Stimulated activated CD8-positive, alpha-beta memory T cell treated with anti-CD3 and anti-CD28 coated beads, Interleukin-4, amount 100 ng/mL, for 1 hour (primary cell): ENCODE data around the gene HSD3B2.

Source experiments
- DNase-seq, 2 donors: peaks; one replicate each; pipeline ENCODE4 v3.0.0-alpha.2; 2020; ENCODE audit warnings: low read depth in 2 of 2, low spot score in 1 of 2

The HSD3B2 gene

GRCh38 chr1:119396982-119397381 is 18.0 kb upstream of the HSD3B2 start:
- no peak for DNase-seq

- no peak for DNase-seq
Measured at GRCh38 chr1:119397986-119398385, 17.0 kb upstream of the HSD3B2 start.

DNA sequence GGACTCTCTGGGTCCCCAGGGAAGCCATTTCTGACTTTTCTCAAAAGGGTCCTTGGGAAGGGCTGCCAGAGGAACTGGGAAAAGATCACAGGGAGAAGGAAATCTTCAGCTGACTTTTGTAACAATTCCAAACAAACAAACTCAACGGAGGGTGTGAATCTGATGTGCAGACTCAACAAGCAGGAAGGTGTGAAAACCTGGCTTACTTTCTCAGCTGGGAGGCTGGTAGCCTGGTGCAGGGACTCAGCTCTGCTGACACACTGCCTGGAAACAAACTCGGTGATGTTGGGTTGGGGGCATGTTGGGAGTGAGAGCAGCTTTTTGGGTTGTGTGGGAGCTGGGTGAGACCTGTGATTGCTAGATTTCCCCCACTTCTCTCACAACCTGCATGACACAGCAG is 10.2 kb upstream of the HSD3B2 start:
- DNase-seq, result no peak

DNA sequence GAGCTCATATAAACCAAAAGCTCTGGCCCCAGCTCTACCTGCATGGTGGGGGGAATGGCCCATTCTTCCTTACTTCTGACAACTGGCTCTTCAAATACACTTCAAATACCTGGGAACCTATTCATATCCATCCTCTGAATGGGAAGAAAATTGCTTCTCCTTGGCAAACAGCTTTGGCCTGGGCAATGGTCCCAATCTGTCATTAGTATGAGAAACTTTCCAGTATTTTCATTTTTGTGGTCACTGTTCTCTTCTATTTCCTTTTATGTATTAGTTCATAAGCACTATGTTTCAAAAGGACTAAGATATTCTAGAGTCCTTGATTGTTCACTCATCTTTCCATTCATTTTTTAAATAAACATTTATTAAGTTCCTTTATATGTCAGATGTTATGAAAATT is 5.2 kb upstream of the HSD3B2 start:
- no peak for DNase-seq

- DNase-seq, result no peak
Measured at GRCh38 chr1:119410961-119411360, 4.0 kb upstream of the HSD3B2 start.

- no peak for DNase-seq
Measured at GRCh38 chr1:119416006-119416640, 1.2 kb downstream of the HSD3B2 start.

GRCh38 chr1:119419109-119419508 is 4.2 kb downstream of the HSD3B2 start:
- no peak for DNase-seq

DNA sequence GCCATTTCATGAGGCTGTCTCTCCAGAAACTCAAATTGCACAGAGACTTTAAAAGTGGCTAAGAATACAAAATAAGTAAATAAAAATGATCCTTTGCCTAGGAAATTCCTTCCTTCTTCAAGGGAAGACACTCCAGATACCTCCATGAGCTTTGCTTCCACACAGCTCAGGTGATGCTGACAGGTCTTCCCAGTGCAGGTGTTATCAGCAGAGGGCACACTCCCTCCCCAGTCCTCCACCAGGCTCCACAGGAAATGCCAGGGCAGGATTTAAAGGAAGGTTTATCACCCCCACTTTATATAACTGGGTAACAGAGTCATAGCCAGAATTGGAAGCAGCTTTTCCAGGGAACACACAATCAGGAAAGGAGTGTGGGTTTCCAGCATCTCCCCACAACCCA is 5.7 kb downstream of the HSD3B2 start:
- no peak for DNase-seq

- no peak for DNase-seq
Measured at GRCh38 chr1:119422631-119423030, 7.7 kb downstream of the HSD3B2 start.

DNA sequence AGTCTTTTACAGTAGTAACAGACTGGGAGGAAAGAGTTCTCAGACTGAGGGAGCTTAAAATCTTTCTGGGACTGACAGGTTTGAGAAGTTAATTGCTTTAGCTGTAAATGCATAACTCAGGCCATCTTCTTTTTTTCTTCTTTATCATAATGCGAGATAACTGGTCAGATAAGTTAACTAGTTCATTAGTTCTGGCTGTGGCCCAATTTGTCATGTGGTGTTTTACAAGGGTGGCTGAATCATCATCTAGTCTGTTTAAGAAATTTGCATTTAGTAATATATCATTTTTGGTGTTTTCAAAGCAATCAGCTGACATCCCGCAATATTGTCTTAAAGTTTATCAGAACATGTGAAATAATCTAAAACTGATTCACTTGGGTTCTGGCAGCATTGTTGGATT is 14.0 kb downstream of the HSD3B2 start:
- DNase-seq, result no peak

GRCh38 chr1:119429687-119430086 is 14.7 kb downstream of the HSD3B2 start:
- no peak for DNase-seq

- no peak for DNase-seq
Measured at GRCh38 chr1:119430486-119430885, 15.5 kb downstream of the HSD3B2 start.

DNA sequence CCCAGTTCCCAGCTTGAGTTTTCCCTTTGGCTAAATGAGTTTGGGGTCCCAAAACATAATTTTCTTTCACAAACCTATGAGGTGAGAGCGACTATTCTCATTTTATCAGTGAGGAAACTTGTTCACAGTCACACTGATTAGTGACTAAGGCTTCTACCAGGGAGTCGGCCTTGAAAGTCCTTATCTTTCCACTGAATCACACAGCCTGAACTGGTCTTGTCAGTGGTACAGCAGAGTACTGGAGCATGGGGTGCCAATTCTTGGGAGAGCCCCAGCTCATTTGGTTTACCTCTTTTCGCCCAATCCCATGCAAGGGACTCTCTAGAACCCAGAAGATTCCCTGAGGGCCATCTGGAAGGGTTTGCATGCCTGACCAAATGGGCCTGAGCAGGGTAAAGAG is 16.9 kb downstream of the HSD3B2 start:
- DNase-seq, result no peak

DNA sequence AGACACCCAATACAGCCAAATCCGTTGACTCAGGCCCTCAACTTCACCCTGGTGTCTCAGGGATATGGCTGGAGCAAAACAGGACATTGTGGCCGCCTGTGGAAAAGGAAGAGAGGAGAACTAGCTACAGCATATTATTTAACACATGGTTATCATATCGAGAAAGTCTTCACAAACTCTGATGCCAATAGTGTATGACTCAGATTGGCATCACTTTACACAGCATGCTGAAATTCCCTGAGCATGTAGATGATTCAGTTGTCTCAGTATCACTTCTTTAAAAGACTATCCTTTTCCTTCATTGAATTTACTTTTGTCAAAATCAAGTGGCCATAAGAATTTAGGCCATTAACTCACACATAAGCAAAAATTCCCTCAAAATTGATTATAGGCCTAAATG is 20.1 kb downstream of the HSD3B2 start:
- no peak for DNase-seq

DNA sequence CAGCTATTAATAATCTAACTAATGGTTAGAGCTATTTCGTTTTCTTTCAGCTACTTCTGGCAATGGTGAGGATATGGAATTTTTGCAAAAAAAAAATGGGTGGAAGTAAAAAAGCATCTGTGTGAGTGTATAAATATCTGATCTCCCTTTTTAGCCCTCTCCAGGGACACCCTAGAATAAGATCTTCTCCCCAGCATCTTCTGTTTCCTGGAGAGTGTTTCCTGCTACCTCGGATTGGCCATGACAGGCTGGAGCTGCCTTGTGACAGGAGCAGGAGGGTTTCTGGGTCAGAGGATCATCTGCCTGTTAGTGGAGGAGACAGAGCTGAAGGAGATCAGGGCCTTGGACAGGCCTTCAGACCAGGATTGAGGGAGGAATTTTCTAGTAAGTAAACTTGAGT is 23.8 kb downstream of the HSD3B2 start:
- no peak for DNase-seq

DNA sequence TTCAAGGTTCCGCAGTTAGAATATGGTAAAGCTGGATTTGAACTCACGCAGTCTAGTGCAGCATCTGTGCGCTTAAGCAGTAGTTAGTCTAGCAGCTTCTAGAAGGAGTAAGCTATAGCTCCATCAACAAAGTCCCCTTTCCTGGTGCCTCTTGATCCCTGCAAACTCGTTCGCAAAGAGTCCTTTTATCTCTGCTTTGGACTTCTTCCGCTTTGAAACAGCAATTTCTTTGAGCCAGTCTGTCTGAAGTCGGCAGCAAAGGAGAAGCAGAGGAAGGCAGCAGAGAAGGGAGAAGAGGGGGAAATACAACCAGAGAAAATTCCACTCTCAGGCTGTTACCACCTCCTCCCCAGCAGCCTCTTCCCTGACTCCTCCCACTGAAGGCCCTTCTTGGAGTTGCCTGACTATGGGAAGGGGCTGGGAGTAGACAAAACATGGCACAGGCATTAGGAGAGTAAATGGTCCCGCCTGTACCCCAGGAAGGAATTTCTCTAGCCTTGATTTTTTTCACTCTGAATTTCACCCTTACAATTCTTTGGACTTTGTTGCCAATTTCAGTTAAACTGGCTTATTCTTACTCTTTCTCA is 25.9 kb downstream of the HSD3B2 start:
- no peak for DNase-seq

- no peak for DNase-seq
Measured at GRCh38 chr1:119442756-119443155, 27.8 kb downstream of the HSD3B2 start.

- DNase-seq, result no peak
Measured at GRCh38 chr1:119446321-119446720, 31.4 kb downstream of the HSD3B2 start.

GRCh38 chr1:119447344-119448126 is 32.6 kb downstream of the HSD3B2 start:
- no peak for DNase-seq

DNA sequence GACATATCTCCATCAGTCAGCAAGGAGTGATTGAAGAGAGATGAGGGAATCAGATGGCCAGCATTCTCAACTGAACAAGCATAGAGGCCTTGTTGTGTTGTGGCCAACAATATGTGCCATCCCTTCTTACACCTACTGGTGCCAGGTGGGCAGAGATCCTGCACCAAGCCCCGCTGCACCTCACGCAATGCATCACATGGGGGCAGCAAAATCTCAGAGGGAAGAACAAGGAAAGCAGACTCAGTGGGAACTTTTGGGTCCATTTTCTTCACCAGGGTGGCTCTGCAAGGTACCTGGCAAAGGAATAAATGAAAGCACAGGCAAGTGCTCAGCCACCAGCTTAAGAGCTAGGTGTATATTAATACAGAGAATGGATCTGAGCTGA is 33.2 kb downstream of the HSD3B2 start:
- no peak for DNase-seq

DNA sequence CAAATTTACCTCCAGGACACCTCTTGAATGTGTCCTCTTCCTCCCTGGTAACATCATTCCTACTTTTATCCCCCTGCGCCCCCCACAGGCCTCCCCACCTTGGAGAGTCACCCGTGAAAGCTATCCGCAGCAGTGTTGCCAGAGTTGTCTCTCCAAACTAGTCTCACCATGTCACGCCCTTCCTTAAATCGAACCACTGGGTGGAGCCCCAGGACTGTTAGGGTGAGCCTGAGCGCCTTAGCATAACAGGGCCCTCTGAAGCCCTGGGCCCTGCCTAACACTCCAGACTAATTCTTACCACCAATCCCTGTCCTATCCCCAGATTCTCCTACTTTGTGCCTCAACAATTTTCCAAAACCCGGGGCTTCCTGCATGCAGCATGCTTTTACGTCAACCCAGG is 35.0 kb downstream of the HSD3B2 start:
- DNase-seq, result no peak

DNA sequence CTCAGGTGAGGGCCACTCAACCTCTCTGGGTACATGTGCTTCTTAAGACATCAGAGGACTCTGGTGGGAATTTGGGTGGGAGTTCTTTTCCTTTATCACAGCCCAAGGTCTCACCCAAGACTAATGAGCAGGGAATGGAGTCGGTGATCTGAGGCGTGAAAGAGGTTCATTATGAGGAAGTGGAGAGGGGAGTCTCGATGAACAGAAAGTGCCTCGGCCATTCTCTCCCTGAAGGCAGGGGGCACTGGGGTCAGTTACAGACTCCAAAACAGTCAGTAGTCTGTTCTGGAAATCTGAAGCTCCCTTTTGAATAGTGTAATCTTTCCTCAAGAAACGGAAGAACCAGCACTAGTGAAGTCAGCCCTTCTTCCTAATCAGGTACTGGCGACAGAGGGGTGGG is 36.2 kb downstream of the HSD3B2 start:
- no peak for DNase-seq

GRCh38 chr1:119452091-119452490 is 37.1 kb downstream of the HSD3B2 start:
- no peak for DNase-seq
